ENCODE data around the gene DOCK3. TPM values are rescaled to one million over a fixed set of nuclear protein-coding genes. Genes with fewer than 3 reads are reported as not detected.
A peak's percentile ranks its signal among the peaks of the same experiment; 100 is the strongest.

DOCK3 gene
- total RNA-seq, 1 donor from 2014 or later: 2.7 TPM

- DNase-seq: no peak
- ATAC-seq: no peak
- Histone ChIP-seq H3K4me1 (peaks cover 9% of the 10 kb centered on the region), H3K27me3 (no peaks in the 10 kb centered on the region), H3K36me3 (no peaks in the 10 kb centered on the region), H3K9me3 (no peaks in the 10 kb centered on the region), H3K4me3 (no peak overlapping the region), H3K27ac (no peak overlapping the region)
- TF ChIP-seq CTCF (IDR thresholded peaks at IDR 0.05): no peak
- intact Hi-C loops (cut with DNase I): no loop called here
These were observed 662.9 kb downstream of the DOCK3 start for GRCh38 chr3:51337666-51338065.

- Histone ChIP-seq H3K9me3 (no peaks in the 10 kb centered on the region), H3K4me1 (peaks cover 9% of the 10 kb centered on the region), H3K4me3 (no peak overlapping the region), H3K27ac (no peak overlapping the region), H3K27me3 (no peaks in the 10 kb centered on the region), H3K36me3 (no peaks in the 10 kb centered on the region)
- intact Hi-C loops (cut with DNase I): no loop called here
- no peak for TF ChIP-seq CTCF (IDR thresholded peaks at IDR 0.05)
- ATAC-seq (no peak), DNase-seq (no peak)
These were observed 663.9 kb downstream of the DOCK3 start for GRCh38 chr3:51338632-51339031.

- Histone ChIP-seq H3K4me1 (peaks cover 9% of the 10 kb centered on the region), H3K4me3 (no peak overlapping the region), H3K36me3 (no peaks in the 10 kb centered on the region), H3K9me3 (no peaks in the 10 kb centered on the region), H3K27me3 (no peaks in the 10 kb centered on the region), H3K27ac (peak overlapping the region; percentile 69)
- DNase-seq (no peak), ATAC-seq (peak; percentile 70)
- no peak for TF ChIP-seq CTCF (IDR thresholded peaks at IDR 0.05)
- intact Hi-C loops (cut with DNase I): no loop called here
These were observed 665.5 kb downstream of the DOCK3 start for GRCh38 chr3:51340013-51340829.

- no peak for TF ChIP-seq CTCF (IDR thresholded peaks at IDR 0.05)
- H3K27me3 ChIP-seq: no peaks in the 10 kb centered on the region
- no peaks in the 10 kb centered on the region for H3K36me3 ChIP-seq
- no peak for ATAC-seq
- peaks cover 9% of the 10 kb centered on the region for H3K4me1 ChIP-seq
- intact Hi-C loops (cut with DNase I): no loop called here
- no peak overlapping the region for H3K4me3 ChIP-seq
- DNase-seq: no peak
- peak overlapping the region; percentile 11 for H3K27ac ChIP-seq
- H3K9me3 ChIP-seq: no peaks in the 10 kb centered on the region
These were observed 666.4 kb downstream of the DOCK3 start for GRCh38 chr3:51340989-51341636.

GRCh38 chr3:51343918-51344687 is 669.4 kb downstream of the DOCK3 start:
- no peaks in the 10 kb centered on the region for H3K27me3 ChIP-seq
- no peaks in the 10 kb centered on the region for H3K36me3 ChIP-seq
- no peak overlapping the region for H3K4me3 ChIP-seq
- intact Hi-C loops (cut with DNase I): no loop called here
- ATAC-seq: peak; percentile 30
- no peak overlapping the region for H3K27ac ChIP-seq
- TF ChIP-seq CTCF (IDR thresholded peaks at IDR 0.05): no peak
- H3K4me1 ChIP-seq: peaks cover 9% of the 10 kb centered on the region
- no peak for DNase-seq
- H3K9me3 ChIP-seq: no peaks in the 10 kb centered on the region
